Endothelial cell of umbilical vein (primary cell): ENCODE data around the gene OLFM1. TPM values are rescaled to one million over a fixed set of nuclear protein-coding genes. Genes with fewer than 3 reads are reported as not detected.

Experiments
- BruUV-seq: library from RNA; stranded (reverse); fragments of 400-500 nt; replicated peaks from 2 replicates; lab custom pipeline; 2021; lab: Mats Ljungman, UMichigan
- CTCF ChIA-PET: fragments of 300-600, 350-600 bp; sonication (Branson Sonifier 250); formaldehyde crosslinking; loops from one replicate; lab custom pipeline; 2021; ENCODE audit warnings: antibody characterized with exemption, inconsistent platforms; lab: Charles Lee
- POLR2A ChIA-PET: fragments of 300-600, 350-600 bp; sonication (Branson Sonifier 250); formaldehyde crosslinking; loops from one replicate; lab custom pipeline; 2021; ENCODE audit warnings: antibody characterized with exemption, inconsistent platforms; lab: Charles Lee
- DNase-seq: peaks from one replicate; pipeline ENCODE4 v3.0.0-alpha.2; 2011; ENCODE audit warnings: low read depth, low spot score
- FAIRE-seq: peaks from 2 replicates; lab custom pipeline; 2011; peaks lifted over from hg19 to GRCh38; lab: Jason Lieb, UNC
- H2AFZ ChIP-seq: 2 replicates; pipeline ENCODE4 v1.6.0; 2012; ENCODE audit warnings: low read depth, low read length, control low read depth, inconsistent platforms
- H3K27ac ChIP-seq: 2 replicates; pipeline ENCODE4 v1.5.1; 2011; ENCODE audit warnings: low read depth, mild to moderate bottlenecking, control low read depth, low read length, moderate library complexity; ENCODE audit not compliant: insufficient read depth
- H3K27me3 ChIP-seq, 2 experiments: 2 replicates each; pipeline versions ENCODE4 v1.6.0 to v1.6.1; 2011; ENCODE audit warnings: low read length in 2 of 2, mixed read lengths in 1 of 2; ENCODE audit not compliant: control insufficient read depth in 2 of 2, insufficient read depth in 2 of 2
- H3K36me3 ChIP-seq, 2 experiments: 2 replicates in 1 of 2; 3 replicates in 1 of 2; pipeline ENCODE4 v1.5.1; 2011; ENCODE audit warnings: low read length in 2 of 2, mild to moderate bottlenecking in 1 of 2, moderate library complexity in 1 of 2; ENCODE audit not compliant: control insufficient read depth in 2 of 2, insufficient read depth in 2 of 2; ENCODE audit errors: extremely low read depth in 1 of 2
- H3K4me1 ChIP-seq: 3 replicates; pipeline ENCODE4 v1.5.1; 2011; ENCODE audit warnings: mild to moderate bottlenecking, low read length; ENCODE audit not compliant: control insufficient read depth, insufficient read depth; ENCODE audit errors: extremely low read depth
- H3K4me2 ChIP-seq: 2 replicates; pipeline ENCODE4 v1.6.1; 2011; ENCODE audit warnings: low read length, control low read depth, mixed read lengths; ENCODE audit not compliant: insufficient read depth
- H3K4me3 ChIP-seq, 3 experiments: fragments of 200-600 bp in 1 of 3; sonication (generic), shearing (Covaris generic) in 1 of 3; replicated peaks in 1 of 3; 2 replicates each; pipeline ENCODE4 v1.5.1; 2011 to 2016; ENCODE audit warnings: control low read depth in 3 of 3, low read length in 3 of 3, mild to moderate bottlenecking in 2 of 3, inconsistent platforms in 1 of 3, low read depth in 1 of 3, moderate library complexity in 1 of 3; ENCODE audit not compliant: insufficient read depth in 1 of 3
- H3K79me2 ChIP-seq: 2 replicates; pipeline ENCODE4 v1.6.0; 2012; ENCODE audit warnings: low read length, inconsistent platforms; ENCODE audit not compliant: control insufficient read depth, insufficient read depth
- H3K9ac ChIP-seq: replicated peaks from 2 replicates; pipeline ENCODE3; 2011; ENCODE audit warnings: low read length, control low read depth; ENCODE audit not compliant: insufficient read depth; ENCODE audit errors: extremely low read depth
- H3K9me1 ChIP-seq: replicated peaks from 3 replicates; pipeline ENCODE4 v1.6.0; 2011; ENCODE audit warnings: mild to moderate bottlenecking, low read length; ENCODE audit not compliant: control insufficient read depth, insufficient read depth; ENCODE audit errors: extremely low read depth
- H3K9me3 ChIP-seq: replicated peaks from 2 replicates; pipeline ENCODE4 v1.5.1; 2012; ENCODE audit warnings: low read length, inconsistent platforms; ENCODE audit not compliant: control insufficient read depth, insufficient read depth
- H4K20me1 ChIP-seq: replicated peaks from 2 replicates; pipeline ENCODE3; 2011; ENCODE audit warnings: mild to moderate bottlenecking, low read length; ENCODE audit not compliant: control insufficient read depth, insufficient read depth; ENCODE audit errors: extremely low read depth
- CTCF ChIP-seq, 2 donors: IDR thresholded peaks; 1 replicate in 1 of 2; 2 replicates in 1 of 2; pipeline ENCODE4 v1.5.1; 2011; ENCODE audit warnings: low read length in 2 of 2, mild to moderate bottlenecking in 2 of 2, moderate library complexity in 2 of 2, control low read depth in 1 of 2, inconsistent platforms in 1 of 2, low read depth in 1 of 2; ENCODE audit not compliant: insufficient read depth in 1 of 2; ENCODE audit errors: extremely low read depth in 1 of 2
- EZH2 ChIP-seq: IDR thresholded peaks from 2 replicates; pipeline ENCODE4 v1.6.1; 2012; ENCODE audit warnings: borderline replicate concordance, low read depth, mild to moderate bottlenecking, moderate library complexity, low read length, inconsistent platforms; ENCODE audit not compliant: severe bottlenecking
- FOS ChIP-seq: IDR thresholded peaks from 2 replicates; pipeline ENCODE4 v1.6.1; 2011; ENCODE audit warnings: mild to moderate bottlenecking, low read length, moderate library complexity, borderline replicate concordance; ENCODE audit not compliant: insufficient read depth
- GATA2 ChIP-seq: IDR thresholded peaks from 2 replicates; pipeline ENCODE4 v1.7.0; 2011; ENCODE audit warnings: low read depth, mild to moderate bottlenecking, moderate library complexity, mixed read lengths, low read length; ENCODE audit not compliant: insufficient read length, insufficient read depth
- JUN ChIP-seq: IDR thresholded peaks from 2 replicates; pipeline ENCODE4 v1.6.1; 2011; ENCODE audit warnings: borderline replicate concordance, low read depth; ENCODE audit not compliant: insufficient read length, insufficient read depth
- MAX ChIP-seq: IDR thresholded peaks from 2 replicates; pipeline ENCODE4 v1.6.1; 2011; ENCODE audit not compliant: insufficient read depth, insufficient read length
- MYC ChIP-seq: IDR thresholded peaks from one replicate; pipeline ENCODE4 v1.6.1; 2011; ENCODE audit warnings: mild to moderate bottlenecking, low read depth, low read length
- POLR2A ChIP-seq: IDR thresholded peaks from 2 replicates; pipeline ENCODE4 v1.6.1; 2012; ENCODE audit warnings: low read depth, mild to moderate bottlenecking, control low read depth, low read length
- POLR2AphosphoS5 ChIP-seq: IDR thresholded peaks from 2 replicates; pipeline ENCODE4 v1.6.1; 2012; ENCODE audit warnings: low read depth, mild to moderate bottlenecking, control low read depth, low read length, moderate library complexity; ENCODE audit not compliant: insufficient read depth
- dilution Hi-C: fragments of 300-500 bp; cut with MboI; formaldehyde crosslinking; loops from one replicate; pipeline ENCODE4 v1.15.0; 2019; ENCODE audit warnings: low sequenced_read_pairs; ENCODE audit not compliant: extremely low pct_ligation_motif_present
- intact Hi-C: fragments of 100-400 bp; cut with micrococcal nuclease; formaldehyde crosslinking; loops from one replicate; pipeline ENCODE4 v1.10.0; 2022
- polyA plus RNA-seq, 4 experiments: library from polyadenylated mRNA; depleted of rRNA in 3 of 4; stranded (reverse) in 3 of 4; unstranded in 1 of 4; fragments of >200 nt; gene quantifications; 2 replicates each; pipeline versions ENCODE4 v1.2.1 to v1.2.3, GENCODE V29; 2011 to 2012; ENCODE audit warnings: missing spikeins in 1 of 4
- total RNA-seq: library from RNA; stranded (reverse); gene quantifications from 2 replicates; pipeline ENCODE4 v1.2.3, GENCODE V29; 2021

The OLFM1 gene
- total and polyA plus RNA-seq, 2 donors (not counting 3 experiments of a cell fraction or from before 2014, with no cell fraction given) = 0.07 to 0.95 TPM

GRCh38 chr9:135131488-135131887 is 44.0 kb downstream of the OLFM1 start:
- FAIRE-seq (no peak), DNase-seq (no peak)
- Histone ChIP-seq H3K9me3 (peaks cover 2% of the 10 kb centered on the region), H3K9me1 (no peaks in the 10 kb centered on the region), H3K27me3 (no peaks in the 10 kb centered on the region), H2AFZ (no peak overlapping the region), H3K9ac (no peak overlapping the region), H3K79me2 (no peaks in the 10 kb centered on the region), H4K20me1 (no peaks in the 10 kb centered on the region), H3K4me3 (no peak overlapping the region), H3K4me1 (no peaks in the 10 kb centered on the region), H3K27ac (no peak overlapping the region), H3K4me2 (no peak overlapping the region), H3K36me3 (no peaks in the 10 kb centered on the region)
- intact Hi-C loops = no loop called here
- no TSS peak for BruUV-seq
- no peak for TF ChIP-seq POLR2AphosphoS5
- no peak for TF ChIP-seq MAX
- no peak for TF ChIP-seq EZH2
- TF ChIP-seq MYC = no peak
- no peak for TF ChIP-seq POLR2A
- TF ChIP-seq CTCF (IDR thresholded peaks at IDR 0.05; ENCODE audit: extremely low read depth in 1 of 2, insufficient read depth in 1 of 2, low read depth in 1 of 2, low read length in 2 of 2) = no peak
- no peak for TF ChIP-seq GATA2
- no peak for TF ChIP-seq JUN
- TF ChIP-seq FOS = no peak
- ChIA-PET POLR2A (no interaction called here), CTCF (no interaction called here)
- dilution Hi-C loops = no loop called here
